ENCODE data around the gene ARHGEF26. TPM values are rescaled to one million over a fixed set of nuclear protein-coding genes. Genes with fewer than 3 reads are reported as not detected.
"Not testable (repeated sequence)": the region's sequence is repeated elsewhere in the genome, so short reads cannot be mapped to it uniquely, and the experiment has no call there.

The ARHGEF26 gene, protein sequence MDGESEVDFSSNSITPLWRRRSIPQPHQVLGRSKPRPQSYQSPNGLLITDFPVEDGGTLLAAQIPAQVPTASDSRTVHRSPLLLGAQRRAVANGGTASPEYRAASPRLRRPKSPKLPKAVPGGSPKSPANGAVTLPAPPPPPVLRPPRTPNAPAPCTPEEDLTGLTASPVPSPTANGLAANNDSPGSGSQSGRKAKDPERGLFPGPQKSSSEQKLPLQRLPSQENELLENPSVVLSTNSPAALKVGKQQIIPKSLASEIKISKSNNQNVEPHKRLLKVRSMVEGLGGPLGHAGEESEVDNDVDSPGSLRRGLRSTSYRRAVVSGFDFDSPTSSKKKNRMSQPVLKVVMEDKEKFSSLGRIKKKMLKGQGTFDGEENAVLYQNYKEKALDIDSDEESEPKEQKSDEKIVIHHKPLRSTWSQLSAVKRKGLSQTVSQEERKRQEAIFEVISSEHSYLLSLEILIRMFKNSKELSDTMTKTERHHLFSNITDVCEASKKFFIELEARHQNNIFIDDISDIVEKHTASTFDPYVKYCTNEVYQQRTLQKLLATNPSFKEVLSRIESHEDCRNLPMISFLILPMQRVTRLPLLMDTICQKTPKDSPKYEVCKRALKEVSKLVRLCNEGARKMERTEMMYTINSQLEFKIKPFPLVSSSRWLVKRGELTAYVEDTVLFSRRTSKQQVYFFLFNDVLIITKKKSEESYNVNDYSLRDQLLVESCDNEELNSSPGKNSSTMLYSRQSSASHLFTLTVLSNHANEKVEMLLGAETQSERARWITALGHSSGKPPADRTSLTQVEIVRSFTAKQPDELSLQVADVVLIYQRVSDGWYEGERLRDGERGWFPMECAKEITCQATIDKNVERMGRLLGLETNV
- total RNA-seq: under 1 TPM; 0.25 to 0.45 TPM

DNA sequence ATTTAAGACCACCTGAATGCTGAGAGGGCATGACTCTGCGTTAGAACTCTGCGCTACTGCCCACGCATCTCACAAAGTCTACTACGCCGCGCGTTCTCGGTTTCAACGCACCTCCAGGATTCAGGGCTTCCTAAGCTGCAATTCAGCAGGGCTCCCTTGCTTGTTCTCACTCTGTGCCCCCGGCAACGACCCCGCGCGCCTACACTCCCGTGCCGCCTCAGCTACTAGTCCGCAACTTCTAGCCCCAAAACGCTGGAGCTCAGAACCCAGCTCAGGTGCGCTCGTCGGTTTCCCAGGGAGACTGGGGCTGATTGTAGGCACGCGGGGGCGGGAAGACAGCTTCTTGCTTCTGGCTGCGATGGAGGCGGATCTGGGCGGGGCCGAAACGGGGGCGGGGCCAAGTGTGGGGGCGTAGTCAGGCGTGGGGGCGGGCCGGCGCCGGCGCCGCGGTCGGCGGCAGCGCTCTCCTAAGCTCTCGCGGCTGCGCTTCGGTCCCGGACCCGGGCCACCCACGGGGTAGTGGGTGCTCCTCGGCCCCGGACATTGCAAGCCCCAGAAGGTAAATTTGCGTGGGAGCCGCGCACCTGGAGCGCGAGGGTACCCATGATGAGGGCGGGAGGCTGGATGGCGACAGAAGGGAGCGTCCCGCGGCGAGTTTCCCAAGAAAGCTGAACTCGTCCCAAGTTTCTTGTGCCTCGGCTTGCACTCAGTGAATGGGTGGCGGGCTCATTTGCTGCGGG is at the start of gene ARHGEF26:
Gene ARHGEF26 (plus strand): TSS at position 430 of the 740 bp plus-strand sequence. CDS start 603 bp downstream, outside the sequence.
- CTCF ChIA-PET: no interaction called here
- H3K9me3 Mint-ChIP-seq: no peaks in the 10 kb centered on the region
- H3K4me1 Mint-ChIP-seq (ENCODE audit: low read depth): peaks cover 12% of the 10 kb centered on the region
- peak; percentile 89 for DNase-seq
- no peak within 1 kb of the TSS for H3K27ac Mint-ChIP-seq
- no peaks in the 10 kb centered on the region for H3K36me3 Mint-ChIP-seq (ENCODE audit: low read depth)
- peaks cover 58% of the 10 kb centered on the region for H3K27me3 Mint-ChIP-seq (ENCODE audit: low read depth)
- peak within 1 kb of the TSS; percentile 79 for H3K4me3 Mint-ChIP-seq
- intact Hi-C loops (cut with micrococcal nuclease): loop anchor here (1.0 to 10.0 kb wide), 5 partner anchors 116 to 1754 kb away; partner anchors contain the start of genes GMPS and RAP2B

GRCh38 chr3:154074966-154075365 is 46.2 kb upstream of the ARHGEF26 start:
- Mint-ChIP-seq H3K27me3 (ENCODE audit: low read depth) (peaks cover 4% of the 10 kb centered on the region), H3K4me1 (ENCODE audit: low read depth) (no peaks in the 10 kb centered on the region), H3K36me3 (ENCODE audit: low read depth) (no peaks in the 10 kb centered on the region), H3K27ac (no peak overlapping the region), H3K4me3 (no peak overlapping the region), H3K9me3 (no peaks in the 10 kb centered on the region)
- CTCF ChIA-PET: no interaction called here
- intact Hi-C loops (cut with micrococcal nuclease): no loop called here
- no peak for DNase-seq

- Mint-ChIP-seq H3K9me3 (no peaks in the 10 kb centered on the region), H3K27me3 (ENCODE audit: low read depth) (peaks cover 8% of the 10 kb centered on the region), H3K4me1 (ENCODE audit: low read depth) (no peaks in the 10 kb centered on the region), H3K4me3 (no peak overlapping the region), H3K27ac (no peak overlapping the region), H3K36me3 (ENCODE audit: low read depth) (no peaks in the 10 kb centered on the region)
- CTCF ChIA-PET: no interaction called here
- intact Hi-C loops (cut with micrococcal nuclease): no loop called here
- no peak for DNase-seq
These were observed 42.5 kb upstream of the ARHGEF26 start for GRCh38 chr3:154078672-154079071.

DNA sequence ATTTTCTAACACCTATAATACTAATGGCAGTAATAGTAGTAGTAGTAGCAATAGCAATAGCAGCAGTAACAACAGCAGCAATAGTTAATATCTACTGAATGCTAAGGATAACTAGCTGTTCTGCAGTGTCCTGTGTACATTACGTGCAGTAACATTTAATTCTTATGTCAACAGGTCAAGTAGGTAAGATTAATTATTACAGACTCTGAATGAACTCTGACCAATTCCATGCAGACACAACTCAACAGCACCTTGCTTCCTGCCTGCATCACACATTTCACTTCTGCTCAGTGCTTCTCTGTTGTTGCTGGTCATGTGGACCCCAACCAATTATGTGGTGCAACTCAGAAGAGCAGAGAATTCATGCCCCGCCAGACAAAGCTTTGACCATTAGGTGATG is 39.9 kb upstream of the ARHGEF26 start:
- Mint-ChIP-seq H3K36me3 (ENCODE audit: low read depth) (no peaks in the 10 kb centered on the region), H3K9me3 (no peaks in the 10 kb centered on the region), H3K4me1 (ENCODE audit: low read depth) (no peaks in the 10 kb centered on the region), H3K27ac (no peak overlapping the region), H3K4me3 (no peak overlapping the region), H3K27me3 (ENCODE audit: low read depth) (peaks cover 8% of the 10 kb centered on the region)
- intact Hi-C loops (cut with micrococcal nuclease): no loop called here
- CTCF ChIA-PET: no interaction called here
- DNase-seq: no peak

DNA sequence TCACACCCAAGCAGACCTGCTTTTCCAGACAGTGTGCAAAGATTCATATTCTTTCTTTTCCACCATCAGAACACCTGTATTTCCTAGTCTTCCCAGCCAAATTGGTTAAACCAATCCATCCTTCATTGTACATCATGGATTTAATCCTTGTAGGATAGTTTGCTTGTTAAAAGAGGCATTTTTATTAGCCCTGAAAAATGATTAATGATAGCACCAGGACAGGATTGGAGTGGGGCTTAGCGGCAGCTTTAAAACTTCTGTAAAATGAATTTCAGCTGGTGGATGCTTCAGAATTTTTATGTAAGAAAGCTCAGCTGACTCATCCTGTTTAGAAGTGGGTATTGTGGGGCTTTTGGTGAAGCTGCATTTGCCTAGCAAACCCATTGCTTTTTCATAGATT is 36.1 kb upstream of the ARHGEF26 start:
- Mint-ChIP-seq H3K4me3 (no peak overlapping the region), H3K4me1 (ENCODE audit: low read depth) (no peaks in the 10 kb centered on the region), H3K9me3 (no peaks in the 10 kb centered on the region), H3K36me3 (ENCODE audit: low read depth) (no peaks in the 10 kb centered on the region), H3K27ac (no peak overlapping the region), H3K27me3 (ENCODE audit: low read depth) (peaks cover 6% of the 10 kb centered on the region)
- CTCF ChIA-PET: interaction anchor here (1.1 kb wide), 1 partner anchor 169 kb away, joined by 3 read pairs; no protein-coding TSS in a partner anchor
- DNase-seq: no peak
- intact Hi-C loops (cut with micrococcal nuclease): no loop called here

DNA sequence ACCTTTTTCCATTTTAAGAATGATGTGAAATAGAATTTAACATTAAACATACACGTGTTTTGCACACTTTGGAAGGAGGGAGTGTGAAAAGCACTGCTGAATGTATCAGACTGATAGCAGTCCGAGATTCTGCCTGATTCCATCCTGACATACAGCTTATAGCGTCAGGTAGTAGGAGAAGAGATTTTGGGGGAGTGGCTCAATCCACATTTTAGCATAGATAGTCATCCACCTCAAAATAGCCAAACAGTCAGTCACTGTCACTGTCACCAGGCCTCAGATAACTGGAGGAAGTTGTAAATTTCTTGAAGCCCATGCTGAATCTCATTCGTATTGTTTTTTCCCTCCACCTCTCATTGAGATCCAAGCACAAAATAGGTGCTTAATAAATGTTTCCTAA is 35.4 kb upstream of the ARHGEF26 start:
- peaks cover 6% of the 10 kb centered on the region for H3K27me3 Mint-ChIP-seq (ENCODE audit: low read depth)
- CTCF ChIA-PET: no interaction called here
- no peaks in the 10 kb centered on the region for H3K4me1 Mint-ChIP-seq (ENCODE audit: low read depth)
- H3K27ac Mint-ChIP-seq: no peak overlapping the region
- H3K4me3 Mint-ChIP-seq: no peak overlapping the region
- intact Hi-C loops (cut with micrococcal nuclease): no loop called here
- H3K36me3 Mint-ChIP-seq (ENCODE audit: low read depth): no peaks in the 10 kb centered on the region
- no peak for DNase-seq
- H3K9me3 Mint-ChIP-seq: no peaks in the 10 kb centered on the region

- Mint-ChIP-seq H3K36me3 (ENCODE audit: low read depth) (no peaks in the 10 kb centered on the region), H3K4me1 (ENCODE audit: low read depth) (no peaks in the 10 kb centered on the region), H3K27me3 (ENCODE audit: low read depth) (peaks cover 4% of the 10 kb centered on the region), H3K27ac (no peak overlapping the region), H3K9me3 (no peaks in the 10 kb centered on the region), H3K4me3 (no peak overlapping the region)
- intact Hi-C loops (cut with micrococcal nuclease): no loop called here
- no peak for DNase-seq
- CTCF ChIA-PET: no interaction called here
These were observed 34.9 kb upstream of the ARHGEF26 start for GRCh38 chr3:154086286-154086685.

GRCh38 chr3:154087756-154088480 is 33.3 kb upstream of the ARHGEF26 start:
- H3K4me1 Mint-ChIP-seq (ENCODE audit: low read depth); CTCF ChIA-PET; H3K4me3 Mint-ChIP-seq; H3K27me3 Mint-ChIP-seq (ENCODE audit: low read depth); H3K36me3 Mint-ChIP-seq (ENCODE audit: low read depth); DNase-seq; H3K9me3 Mint-ChIP-seq; intact Hi-C loops (cut with micrococcal nuclease); H3K27ac Mint-ChIP-seq: not testable (repeated sequence)

DNA sequence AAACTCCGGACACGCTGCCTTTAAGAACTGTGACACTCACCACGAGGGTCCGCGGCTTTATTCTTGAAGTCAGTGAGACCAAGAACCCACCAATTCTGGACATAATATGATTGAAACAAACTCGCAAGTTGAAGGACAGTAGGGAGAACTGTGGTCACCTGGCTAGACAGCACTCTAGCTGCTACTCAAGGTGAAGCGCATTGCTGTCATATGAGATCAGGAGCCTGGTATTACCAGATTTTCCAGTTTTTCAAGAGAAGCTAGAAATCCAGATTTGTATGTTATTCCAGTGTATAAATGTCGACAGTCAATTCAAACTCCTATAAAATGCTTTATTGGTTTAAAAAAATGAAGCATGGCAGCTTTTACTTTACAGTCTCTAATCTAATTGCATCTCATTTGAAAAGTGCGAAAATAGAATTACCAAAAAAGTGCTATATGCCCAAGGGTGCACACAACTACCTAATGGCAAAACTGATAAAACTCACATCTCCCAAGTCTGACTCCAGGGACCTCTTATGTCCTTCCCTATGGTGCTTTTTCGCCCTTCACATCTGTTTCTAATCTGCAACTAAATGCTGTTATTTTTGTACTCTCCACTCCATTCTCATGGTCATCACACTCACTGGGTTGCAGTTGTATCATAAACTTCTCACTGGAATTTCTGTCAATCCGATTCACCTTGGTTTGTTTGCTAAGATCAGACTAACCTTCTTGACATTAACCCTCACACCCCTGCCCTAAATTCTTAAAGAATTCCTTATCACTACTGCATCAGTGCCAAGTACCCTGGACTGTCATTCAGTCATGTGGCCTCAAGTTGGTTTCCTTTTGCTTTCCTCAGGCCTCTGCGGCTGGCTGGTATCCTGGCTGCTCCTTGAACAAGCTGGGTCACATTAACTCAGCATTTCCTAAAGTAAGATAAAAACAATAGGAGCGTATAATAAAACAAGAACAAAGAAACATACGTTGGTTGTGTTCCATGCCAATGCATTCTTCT is 31.5 kb upstream of the ARHGEF26 start:
- Mint-ChIP-seq H3K27me3 (ENCODE audit: low read depth) (no peaks in the 10 kb centered on the region), H3K9me3 (no peaks in the 10 kb centered on the region), H3K4me3 (no peak overlapping the region), H3K27ac (no peak overlapping the region), H3K4me1 (ENCODE audit: low read depth) (no peaks in the 10 kb centered on the region), H3K36me3 (ENCODE audit: low read depth) (no peaks in the 10 kb centered on the region)
- no peak for DNase-seq
- CTCF ChIA-PET: no interaction called here
- intact Hi-C loops (cut with micrococcal nuclease): no loop called here

- CTCF ChIA-PET: no interaction called here
- no peak overlapping the region for H3K4me3 Mint-ChIP-seq
These were observed 27.1 kb upstream of the ARHGEF26 start for GRCh38 chr3:154094051-154094450.

GRCh38 chr3:154095832-154096421 is 25.3 kb upstream of the ARHGEF26 start:
- H3K4me1 Mint-ChIP-seq (ENCODE audit: low read depth): no peaks in the 10 kb centered on the region
- H3K36me3 Mint-ChIP-seq (ENCODE audit: low read depth): no peaks in the 10 kb centered on the region
- H3K27me3 Mint-ChIP-seq (ENCODE audit: low read depth): no peaks in the 10 kb centered on the region
- H3K27ac Mint-ChIP-seq: no peak overlapping the region
- H3K9me3 Mint-ChIP-seq: no peaks in the 10 kb centered on the region
- intact Hi-C loops (cut with micrococcal nuclease): loop anchor here (1.0 kb wide), 1 partner anchor 157 kb away; no protein-coding TSS in a partner anchor
- DNase-seq: no peak
- CTCF ChIA-PET: no interaction called here
- no peak overlapping the region for H3K4me3 Mint-ChIP-seq

More at GRCh38 chr3:154094051-154094450, 27.1 kb upstream of the ARHGEF26 start:
- no peak for DNase-seq
- Mint-ChIP-seq H3K9me3 (no peaks in the 10 kb centered on the region), H3K27ac (no peak overlapping the region), H3K4me1 (ENCODE audit: low read depth) (no peaks in the 10 kb centered on the region), H3K36me3 (ENCODE audit: low read depth) (no peaks in the 10 kb centered on the region), H3K27me3 (ENCODE audit: low read depth) (no peaks in the 10 kb centered on the region)
- intact Hi-C loops (cut with micrococcal nuclease): no loop called here
